HepG2 (cell line): ENCODE results near the gene SLC22A5. TPM values are rescaled to one million over a fixed set of nuclear protein-coding genes. Genes with fewer than 3 reads are reported as not detected.

Experiments
- ARID4A ChIP-seq: sonication (generic); formaldehyde crosslinking; IDR thresholded peaks from 2 replicates; pipeline ENCODE4 v1.5.0; 2020; ENCODE audit warnings: mild to moderate bottlenecking, missing genetic modification reagents, borderline replicate concordance
- FOXC1 ChIP-seq: sonication (generic); formaldehyde crosslinking; IDR thresholded peaks from 2 replicates; pipeline ENCODE4 v1.8.0; 2022; ENCODE audit warnings: mild to moderate bottlenecking, missing genetic modification reagents, borderline replicate concordance
- HNF4A ChIP-seq: sonication (generic); formaldehyde crosslinking; IDR thresholded peaks from 2 replicates; pipeline ENCODE4 v1.4.0; 2020; ENCODE audit warnings: missing genetic modification reagents
- IRF2 ChIP-seq: IDR thresholded peaks from 2 replicates; pipeline ENCODE4 v1.6.1; 2018; ENCODE audit warnings: missing genetic modification reagents, missing compliant biosample characterization
- MED8 ChIP-seq: sonication (generic); formaldehyde crosslinking; IDR thresholded peaks from 2 replicates; pipeline ENCODE4 v1.8.1; 2023; ENCODE audit warnings: mild to moderate bottlenecking, missing genetic modification reagents; ENCODE audit not compliant: insufficient replicate concordance
- STAG1 ChIP-seq: sonication (generic); formaldehyde crosslinking; IDR thresholded peaks from 2 replicates; pipeline ENCODE4 v1.4.0; 2020; ENCODE audit warnings: missing genetic modification reagents
- USF2 ChIP-seq, 2 experiments: sonication (generic) in 1 of 2; formaldehyde crosslinking in 1 of 2; IDR thresholded peaks; 2 replicates each; pipeline versions ENCODE4 v1.5.1 to v1.6.1; 2011 to 2020; ENCODE audit warnings: borderline replicate concordance in 1 of 2, low read depth in 1 of 2, low read length in 1 of 2, mild to moderate bottlenecking in 1 of 2, missing genetic modification reagents in 1 of 2, moderate library complexity in 1 of 2
- ZNF354B ChIP-seq: sonication (generic); formaldehyde crosslinking; IDR thresholded peaks from 2 replicates; pipeline ENCODE4 v1.8.0; 2022; ENCODE audit warnings: mild to moderate bottlenecking, missing genetic modification reagents
- ZNF691 ChIP-seq: sonication (generic); formaldehyde crosslinking; IDR thresholded peaks from 2 replicates; pipeline ENCODE4 v1.4.0; 2020; ENCODE audit warnings: missing genetic modification reagents, low read depth, mild to moderate bottlenecking, borderline replicate concordance
- ZNF761 ChIP-seq: sonication (generic); formaldehyde crosslinking; conservative IDR thresholded peaks from 2 replicates; pipeline ENCODE4 v1.4.0; 2020; ENCODE audit warnings: mild to moderate bottlenecking, missing genetic modification reagents
- polyA plus RNA-seq, 8 experiments: library from polyadenylated mRNA; depleted of rRNA in 3 of 8; stranded (reverse) in 7 of 8; unstranded in 1 of 8; fragments of >200 nt; fragmentation: Illumina TruSeq in 4 of 8; extraction: Trizol in 4 of 8; gene quantifications; 2 replicates each; pipeline versions ENCODE4 v1.2.1 to v1.2.3, GENCODE V29; 2011 to 2016; ENCODE audit warnings: low read depth in 4 of 8, missing spikeins in 1 of 8, mixed read lengths in 1 of 8; ENCODE audit not compliant: insufficient read depth in 1 of 8
- total RNA-seq, 5 experiments: library from RNA; depleted of rRNA; stranded (reverse); fragments of >200 nt; fragmentation: Illumina TruSeq; extraction: Trizol; gene quantifications; 2 replicates each; pipeline ENCODE4 v1.2.3, GENCODE V29; 2016; ENCODE audit warnings: low read depth in 1 of 5
- TF ChIP-seq, protein P1 (sequence below): sonication (generic); formaldehyde crosslinking; IDR thresholded peaks from 2 replicates; pipeline ENCODE4 v1.5.0; 2020; ENCODE audit warnings: missing genetic modification reagents, mild to moderate bottlenecking, borderline replicate concordance
- TF ChIP-seq, protein P2 (sequence below): IDR thresholded peaks from 2 replicates; pipeline ENCODE4 v1.6.1; 2016; ENCODE audit warnings: low read depth, borderline replicate concordance
- TF ChIP-seq, protein P3 (sequence below): sonication (generic); formaldehyde crosslinking; IDR thresholded peaks from 2 replicates; pipeline ENCODE4 v1.4.0; 2020; ENCODE audit warnings: mild to moderate bottlenecking, missing genetic modification reagents

Gene SLC22A5
- total and polyA plus RNA-seq, 2 of the 13 experiments (the other 11 are each of a cell fraction or from before 2014, with no cell fraction given): 7.1 to 15.1 TPM

- 0 out of 2 replicates have a peak, but pooled peaks have one; percentile 2 for TF ChIP-seq USF2 (IDR thresholded peaks at IDR 0.05; ENCODE audit: low read depth, low read length)
- no peak for TF ChIP-seq USF2 (CRISPR knock-in tag; IDR thresholded peaks at IDR 0.05; ENCODE audit: borderline replicate concordance)
- TF ChIP-seq MED8 (CRISPR knock-in tag): no peak
- peak; percentile 76; the same call in 1 of the 2 replicates for TF ChIP-seq IRF2
- 0 out of 2 replicates have a peak, but pooled peaks have one; percentile 22 for TF ChIP-seq ZNF761 (CRISPR knock-in tag)
- peak; percentile 72 for TF ChIP-seq HNF4A (CRISPR knock-in tag)
- peak; percentile 45; the same call in 1 of the 2 replicates for TF ChIP-seq FOXC1
- TF ChIP-seq, protein P1, sequence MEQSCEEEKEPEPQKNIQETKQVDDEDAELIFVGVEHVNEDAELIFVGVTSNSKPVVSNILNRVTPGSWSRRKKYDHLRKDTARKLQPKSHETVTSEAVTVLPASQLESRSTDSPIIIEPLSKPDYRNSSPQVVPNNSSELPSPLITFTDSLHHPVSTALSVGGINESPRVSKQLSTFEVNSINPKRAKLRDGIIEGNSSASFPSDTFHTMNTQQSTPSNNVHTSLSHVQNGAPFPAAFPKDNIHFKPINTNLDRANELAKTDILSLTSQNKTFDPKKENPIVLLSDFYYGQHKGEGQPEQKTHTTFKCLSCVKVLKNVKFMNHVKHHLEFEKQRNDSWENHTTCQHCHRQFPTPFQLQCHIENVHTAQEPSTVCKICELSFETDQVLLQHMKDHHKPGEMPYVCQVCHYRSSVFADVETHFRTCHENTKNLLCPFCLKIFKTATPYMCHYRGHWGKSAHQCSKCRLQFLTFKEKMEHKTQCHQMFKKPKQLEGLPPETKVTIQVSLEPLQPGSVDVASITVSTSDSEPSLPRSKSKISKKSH: no peak; the same call in 1 of the 2 replicates
- peak; percentile 45; the same call in 1 of the 2 replicates for TF ChIP-seq ZNF691
- peak; percentile 94 for TF ChIP-seq STAG1
- TF ChIP-seq, protein P2, sequence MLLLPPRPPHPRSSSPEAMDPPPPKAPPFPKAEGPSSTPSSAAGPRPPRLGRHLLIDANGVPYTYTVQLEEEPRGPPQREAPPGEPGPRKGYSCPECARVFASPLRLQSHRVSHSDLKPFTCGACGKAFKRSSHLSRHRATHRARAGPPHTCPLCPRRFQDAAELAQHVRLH (CRISPR knock-in tag): 0 out of 2 replicates have a peak, but pooled peaks have one; percentile 49
- TF ChIP-seq ZNF354B (CRISPR knock-in tag): no peak
- TF ChIP-seq, protein P3, sequence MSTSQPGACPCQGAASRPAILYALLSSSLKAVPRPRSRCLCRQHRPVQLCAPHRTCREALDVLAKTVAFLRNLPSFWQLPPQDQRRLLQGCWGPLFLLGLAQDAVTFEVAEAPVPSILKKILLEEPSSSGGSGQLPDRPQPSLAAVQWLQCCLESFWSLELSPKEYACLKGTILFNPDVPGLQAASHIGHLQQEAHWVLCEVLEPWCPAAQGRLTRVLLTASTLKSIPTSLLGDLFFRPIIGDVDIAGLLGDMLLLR (CRISPR knock-in tag): 0 out of 2 replicates have a peak, but pooled peaks have one; percentile 48
- TF ChIP-seq ARID4A (CRISPR knock-in tag): peak; percentile 56; the same call in 1 of the 2 replicates
Measured at GRCh38 chr5:132386644-132387286, 17.3 kb downstream of the SLC22A5 start (continued).
